Right ventricle myocardium superior (tissue), 1 donor: ENCODE measurements around the gene GOLGA6L6. TPM values are rescaled to one million over a fixed set of nuclear protein-coding genes. Genes with fewer than 3 reads are reported as not detected.
A peak's percentile ranks its signal among the peaks of the same experiment; 100 is the strongest.
"Not testable (repeated sequence)": the region's sequence is repeated elsewhere in the genome, so short reads cannot be mapped to it uniquely, and the experiment has no call there.

Source experiments
- ATAC-seq: fragments of 200-7000 bp; cut with Tn5 transposase; one replicate; pipeline ENCODE4 v1.9.1; 2020; ENCODE audit warnings: mild to moderate bottlenecking; ENCODE audit not compliant: poor library complexity
- DNase-seq: peaks from one replicate; pipeline ENCODE4 v3.0.0-alpha.2; 2020
- intact Hi-C: fragments of 100-400 bp; cut with DNase I; formaldehyde crosslinking; loops from one replicate; pipeline ENCODE4 v1.11.2; 2022
- long read RNA-seq: library from polyadenylated mRNA; unstranded; transcript quantifications from one replicate; pipeline ENCODE4 v2.0.0, GENCODE V29; 2021
- total RNA-seq: library from RNA; stranded (reverse); fragmentation: NEBNext Ultra II Directional; extraction: Animal tissue kit (Norgen Biotek cat#: 25700); gene quantifications from one replicate; pipeline ENCODE4 v1.2.1, GENCODE V29; 2021
- donor health status: DM: no; HTN: yes; CAD: no; lungs with severe emphysema.

Gene GOLGA6L6
- not detected for total RNA-seq
- long read RNA-seq, result 0 reads

DNA sequence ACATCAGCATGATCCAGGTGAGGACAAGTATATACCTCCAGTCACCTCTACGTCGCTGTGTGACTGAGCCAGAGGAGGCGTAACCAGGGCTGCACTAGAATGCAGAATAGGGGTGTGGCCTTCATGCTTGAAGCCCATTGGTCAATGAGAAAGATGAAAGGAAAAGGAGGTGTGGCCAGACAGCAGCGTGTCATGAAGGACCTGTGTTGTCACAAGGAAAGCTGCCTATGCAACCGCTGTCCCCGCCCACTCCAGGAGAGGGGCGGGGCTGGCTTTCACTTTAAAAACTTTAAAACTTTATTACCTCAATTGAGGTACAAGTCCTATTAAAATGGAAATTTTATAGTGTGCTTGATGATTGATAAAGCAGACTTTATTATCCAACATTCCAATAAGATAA is at the start of gene GOLGA6L6:
Gene GOLGA6L6 (minus strand): TSS at position 101 of the 400 bp plus-strand sequence. CDS start 91 bp downstream, at position 10.
- ATAC-seq, DNase-seq, intact Hi-C loops: not testable (repeated sequence)

- ATAC-seq, intact Hi-C loops, DNase-seq: not testable (repeated sequence)
Measured at GRCh38 chr15:20590069-20590468, 48.5 kb upstream of the GOLGA6L6 start.

DNA sequence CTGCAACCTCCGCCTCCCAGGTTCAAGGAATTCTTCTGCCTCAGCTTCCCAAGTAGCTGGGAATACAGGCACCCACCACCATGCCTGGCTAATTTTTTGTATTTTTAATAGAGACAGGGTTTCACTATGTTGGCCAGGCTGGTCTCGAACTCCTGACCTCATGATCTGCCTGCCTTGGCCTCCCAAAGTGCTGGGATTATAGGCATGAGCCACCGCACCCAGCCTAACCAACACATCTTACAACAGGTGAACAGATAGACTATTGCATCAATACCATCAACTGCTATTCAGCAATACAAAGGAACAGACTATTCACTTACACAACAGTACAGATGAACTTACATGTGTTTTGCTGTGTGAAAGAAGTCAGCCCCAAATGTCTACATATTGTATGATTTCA is 45.2 kb upstream of the GOLGA6L6 start:
- ATAC-seq, DNase-seq, intact Hi-C loops: not testable (repeated sequence)

GRCh38 chr15:20582726-20583115 is 41.1 kb upstream of the GOLGA6L6 start:
- DNase-seq, intact Hi-C loops: not testable (repeated sequence)
- peak; percentile 25 for ATAC-seq

DNA sequence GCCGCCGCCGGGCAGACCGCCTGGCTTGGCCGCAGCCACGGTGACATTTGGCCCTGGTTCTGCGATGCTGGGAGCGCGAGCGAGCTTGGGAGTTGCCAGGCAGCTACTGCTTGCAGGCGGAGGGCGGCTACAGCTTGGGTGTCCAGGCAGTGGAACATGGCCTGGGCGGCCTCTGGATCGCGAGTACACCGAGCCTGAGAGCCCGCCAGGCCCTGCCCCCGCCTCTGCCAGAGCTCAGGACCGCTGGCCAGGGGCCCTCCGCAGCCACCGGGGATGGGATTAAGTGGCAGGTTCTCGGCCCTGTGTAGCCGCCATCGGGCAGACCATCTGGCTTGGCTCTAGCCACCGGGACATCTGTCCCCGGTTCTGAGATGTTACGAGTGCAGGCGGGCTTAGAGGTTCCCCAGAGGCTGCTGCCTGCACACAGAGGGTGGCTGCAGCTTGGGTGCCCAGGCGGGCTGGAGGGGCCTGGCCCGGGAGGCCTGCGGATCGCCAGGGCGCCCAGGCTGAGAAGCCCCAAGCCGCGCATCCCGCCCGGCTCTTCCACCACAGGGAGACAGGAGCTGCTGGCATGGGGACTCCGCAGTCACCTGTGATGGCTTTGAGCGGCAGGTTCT is 40.6 kb upstream of the GOLGA6L6 start:
- DNase-seq, intact Hi-C loops: not testable (repeated sequence)
- ATAC-seq, result peak; percentile 84

DNA sequence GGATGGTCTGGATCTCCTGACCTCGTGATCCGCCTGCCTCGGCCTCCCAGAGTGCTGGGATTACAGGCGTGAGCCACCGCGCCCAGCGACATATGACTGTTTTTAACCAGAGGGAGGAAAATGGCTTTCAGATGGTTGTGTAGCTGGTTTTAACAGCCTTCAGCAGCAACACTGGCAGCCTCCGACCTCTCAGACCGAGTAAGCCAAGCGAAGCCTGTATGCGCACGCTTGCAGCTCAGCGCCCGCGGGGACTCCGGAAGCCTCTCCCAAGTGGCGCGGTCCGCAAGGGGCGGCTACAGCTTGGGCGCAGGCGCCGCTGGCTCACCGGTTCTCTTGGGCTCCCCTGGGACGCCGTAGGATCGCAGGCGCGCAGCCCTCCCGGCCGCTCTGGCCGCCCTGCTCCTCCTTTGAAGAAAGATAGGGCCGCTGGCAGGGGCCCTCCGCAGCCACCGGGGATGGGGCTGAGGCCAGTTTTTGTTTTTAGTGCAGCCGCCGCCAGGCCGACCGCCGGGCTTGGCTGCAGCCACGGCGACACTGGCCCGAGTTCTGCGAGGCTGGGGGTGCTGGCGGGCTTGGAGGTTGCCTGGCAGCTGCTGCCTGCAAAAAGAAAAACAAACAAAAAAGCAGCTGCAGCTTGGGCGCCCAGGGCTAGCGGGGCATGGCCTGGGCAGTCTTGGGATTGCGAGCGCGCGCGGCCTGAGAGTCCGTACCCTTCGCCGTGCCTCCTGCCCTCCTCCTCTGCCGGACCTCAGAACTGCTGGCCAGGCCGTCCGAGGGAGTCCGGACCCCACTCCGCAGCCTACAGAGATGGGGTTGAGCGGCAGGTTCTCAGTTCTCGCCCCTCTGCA is 39.9 kb upstream of the GOLGA6L6 start:
- peak; percentile 92 for ATAC-seq
- DNase-seq, intact Hi-C loops: not testable (repeated sequence)

DNA sequence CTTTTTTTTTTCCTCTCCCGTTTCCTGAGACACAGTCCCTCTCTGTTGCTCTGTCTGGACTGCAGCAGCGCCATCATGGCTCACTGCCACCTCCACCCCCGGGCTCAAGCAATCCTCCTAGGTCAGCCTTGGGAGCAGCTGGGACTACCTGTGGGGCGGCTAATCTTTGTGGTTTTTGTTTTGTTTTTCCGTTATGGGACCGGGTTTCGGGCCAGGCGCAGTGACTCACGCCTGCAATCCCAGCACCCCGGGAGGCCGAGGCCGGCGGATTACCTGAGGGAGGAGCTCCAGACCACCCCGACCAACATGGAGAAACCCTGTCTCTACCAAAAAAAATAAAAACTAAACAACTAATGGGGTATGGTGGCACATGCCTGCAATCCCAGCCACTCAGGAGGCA is 38.1 kb upstream of the GOLGA6L6 start:
- intact Hi-C loops, DNase-seq, ATAC-seq: not testable (repeated sequence)

- ATAC-seq, intact Hi-C loops, DNase-seq: not testable (repeated sequence)
Measured at GRCh38 chr15:20551289-20551688, 9.7 kb upstream of the GOLGA6L6 start.

DNA sequence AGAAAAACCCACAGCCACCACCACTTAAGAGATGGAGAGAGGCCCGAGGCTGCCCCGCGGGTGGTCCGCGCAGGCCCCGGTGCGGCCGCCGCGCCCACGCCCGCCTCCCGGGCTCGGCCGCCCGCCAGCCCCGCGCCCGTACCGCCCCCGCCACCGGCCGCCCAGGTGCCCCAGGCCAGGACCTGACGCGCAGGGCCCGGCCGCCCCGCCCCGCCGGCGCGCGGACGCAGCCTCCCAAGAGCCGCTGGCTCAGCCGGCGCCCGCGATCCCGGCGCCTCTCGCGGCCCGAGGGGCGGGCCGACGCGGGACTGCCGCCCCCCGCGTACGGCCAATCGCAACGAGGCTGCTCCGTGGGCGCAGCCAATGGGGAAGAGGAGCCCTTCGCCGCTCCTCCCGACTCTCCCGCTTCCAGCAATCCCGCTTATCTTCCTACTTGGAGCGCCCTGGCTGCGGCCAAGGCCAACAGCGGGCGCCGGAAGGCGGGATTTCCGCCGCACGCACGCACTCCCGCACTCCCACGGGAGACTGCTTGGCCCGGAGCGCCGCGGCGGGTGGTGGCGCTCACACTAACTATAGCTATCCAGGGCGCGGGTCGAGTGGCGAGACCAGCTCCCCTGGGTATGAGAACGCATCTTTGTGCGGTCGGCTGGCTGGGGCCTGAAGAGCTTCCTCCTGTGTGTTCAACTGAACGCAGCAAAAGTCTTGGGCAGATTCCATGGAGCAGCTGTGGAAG is 35.5 kb downstream of the GOLGA6L6 start:
- peak; percentile 10 for DNase-seq
- ATAC-seq, intact Hi-C loops: not testable (repeated sequence)

- ATAC-seq, DNase-seq, intact Hi-C loops: not testable (repeated sequence)
Measured at GRCh38 chr15:20502839-20503238, 38.8 kb downstream of the GOLGA6L6 start.

DNA sequence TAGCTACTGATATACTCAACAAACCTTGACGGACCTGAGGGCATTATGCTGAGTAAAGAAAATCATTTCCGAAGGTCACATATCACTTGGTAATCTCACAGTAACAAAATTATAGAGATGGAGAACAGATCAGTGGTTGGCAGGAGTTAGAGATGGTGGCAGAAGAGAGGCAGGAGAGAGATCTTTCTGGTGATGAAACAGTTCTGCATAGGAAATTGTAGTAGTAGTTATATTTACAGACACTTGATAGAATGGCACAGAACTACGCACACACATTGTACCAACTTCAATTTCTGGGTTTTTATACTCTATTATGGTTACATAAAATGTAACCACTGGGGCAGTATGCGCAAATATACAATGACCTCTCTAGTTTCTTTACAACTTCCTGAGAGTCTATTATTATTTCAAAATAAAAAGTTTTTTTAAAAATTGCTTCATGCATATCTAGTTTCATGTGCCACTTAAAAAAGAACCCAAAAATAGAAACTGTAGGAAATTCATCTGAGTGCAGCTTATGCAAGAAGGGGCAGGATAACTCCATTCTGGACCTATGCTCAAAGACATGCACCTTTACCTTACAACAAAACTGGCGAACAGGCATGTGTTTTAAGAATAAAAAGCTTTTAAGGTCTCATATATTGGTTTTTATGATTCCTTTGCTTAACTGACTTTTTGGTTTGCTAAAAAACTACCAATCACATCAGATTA is 39.9 kb downstream of the GOLGA6L6 start:
- ATAC-seq, DNase-seq, intact Hi-C loops: not testable (repeated sequence)

DNA sequence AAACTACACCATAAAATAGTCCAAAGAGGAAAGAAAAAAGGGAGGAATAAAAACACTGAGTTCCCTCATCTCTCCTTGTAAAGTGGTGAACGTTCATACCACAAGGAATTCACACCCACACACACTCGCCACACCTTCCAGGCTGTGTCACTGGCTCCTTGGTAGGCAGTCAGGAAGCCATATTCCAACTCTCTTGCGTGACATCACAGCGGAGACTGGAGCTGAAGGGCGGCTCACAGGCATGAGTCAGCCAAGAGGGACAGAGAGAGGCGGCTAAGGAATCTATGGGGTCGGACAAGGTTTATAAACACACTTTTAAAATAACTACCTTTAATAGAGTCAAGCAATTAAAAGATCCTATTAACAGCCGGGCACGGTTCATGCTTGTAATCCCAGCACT is 43.8 kb downstream of the GOLGA6L6 start:
- ATAC-seq, intact Hi-C loops, DNase-seq: not testable (repeated sequence)

- ATAC-seq, result peak; percentile 85
- DNase-seq, intact Hi-C loops: not testable (repeated sequence)
Measured at GRCh38 chr15:20493035-20493434, 48.6 kb downstream of the GOLGA6L6 start.

GRCh38 chr15:20492598-20492997 is 49.0 kb downstream of the GOLGA6L6 start:
- DNase-seq, ATAC-seq, intact Hi-C loops: not testable (repeated sequence)

DNA sequence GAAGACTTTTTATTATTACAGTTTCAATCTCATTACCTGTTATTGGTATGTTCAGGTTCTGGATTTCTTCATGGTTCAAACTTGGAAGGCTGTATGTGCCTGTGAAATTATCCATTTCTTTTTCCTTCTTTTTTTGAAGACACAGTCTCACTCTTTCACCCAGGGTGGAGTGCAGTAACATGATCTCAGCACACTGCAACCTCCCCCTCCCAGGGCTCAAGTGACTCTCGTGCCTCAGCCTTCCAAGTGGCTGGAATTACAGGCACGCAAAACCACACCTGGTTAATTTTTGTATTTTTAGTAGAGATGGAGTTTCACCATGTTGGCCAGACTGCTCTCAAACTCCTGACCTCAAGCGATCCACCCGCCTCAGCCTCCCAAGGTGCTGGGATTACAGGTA is 52.3 kb downstream of the GOLGA6L6 start:
- intact Hi-C loops, DNase-seq, ATAC-seq: not testable (repeated sequence)
